GM23338 (cell line): ENCODE measurements around the gene RTL1. TPM values are rescaled to one million over a fixed set of nuclear protein-coding genes. Genes with fewer than 3 reads are reported as not detected.

Source experiments
- ATAC-seq: fragments of 200-7000 bp; cut with Tn5 transposase; 3 replicates; pipeline ENCODE4 v1.9.1; 2020
- DNase-seq: peaks from one replicate; pipeline ENCODE4 v3.0.0-alpha.2; 2015; ENCODE audit warnings: low spot score
- H2AFZ ChIP-seq: fragments of 200-600 bp; sonication (generic); 2 replicates; pipeline ENCODE4 v1.8.0; 2016; ENCODE audit warnings: antibody characterized with exemption, mild to moderate bottlenecking, moderate library complexity
- H3F3A ChIP-seq: fragments of 200-600 bp; sonication (generic); replicated peaks from 2 replicates; pipeline ENCODE4 v1.8.0; 2017; ENCODE audit warnings: antibody characterized with exemption, mixed run types, low read depth
- H3K27ac ChIP-seq: fragments of 200-600 bp; sonication (generic); 2 replicates; pipeline ENCODE4 v1.6.1; 2016; ENCODE audit warnings: low read depth
- H3K27me3 ChIP-seq: fragments of 200-600 bp; sonication (generic); 2 replicates; pipeline ENCODE4 v1.8.0; 2016; ENCODE audit warnings: mild to moderate bottlenecking, mixed run types, moderate library complexity; ENCODE audit not compliant: insufficient read depth
- H3K36me3 ChIP-seq: fragments of 200-600 bp; sonication (generic); 2 replicates; pipeline ENCODE4 v1.8.0; 2016; ENCODE audit warnings: mild to moderate bottlenecking; ENCODE audit not compliant: insufficient read depth
- H3K4me1 ChIP-seq: fragments of 200-600 bp; sonication (generic); 2 replicates; pipeline ENCODE4 v1.8.0; 2016; ENCODE audit warnings: mild to moderate bottlenecking, moderate library complexity; ENCODE audit not compliant: insufficient read depth
- H3K4me2 ChIP-seq: fragments of 200-600 bp; sonication (generic); 2 replicates; pipeline ENCODE4 v1.7.1; 2017; ENCODE audit warnings: mixed run types
- H3K4me3 ChIP-seq: fragments of 200-600 bp; sonication (generic); 2 replicates; pipeline ENCODE4 v1.6.1; 2016; ENCODE audit warnings: mixed run types
- H3K79me2 ChIP-seq: fragments of 200-600 bp; sonication (generic); replicated peaks from 2 replicates; pipeline ENCODE4 v1.8.0; 2017; ENCODE audit warnings: mild to moderate bottlenecking; ENCODE audit not compliant: insufficient read depth
- H3K9me2 ChIP-seq: fragments of 200-600 bp; sonication (generic); 2 replicates; pipeline ENCODE4 v1.8.0; 2017; ENCODE audit not compliant: insufficient read depth
- H4K20me1 ChIP-seq: fragments of 200-600 bp; sonication (generic); replicated peaks from 2 replicates; pipeline ENCODE4 v1.8.0; 2017; ENCODE audit warnings: mild to moderate bottlenecking; ENCODE audit not compliant: insufficient read depth
- H3K27ac Mint-ChIP-seq: 2 replicates; pipeline ENCODE4 v1.8.0; 2020; ENCODE audit warnings: inconsistent platforms, mild to moderate bottlenecking, moderate library complexity, mixed read lengths
- H3K27me3 Mint-ChIP-seq: 3 replicates; pipeline ENCODE4 v1.8.0; 2022; ENCODE audit warnings: low read depth, mild to moderate bottlenecking, moderate library complexity, mixed read lengths, inconsistent platforms; ENCODE audit not compliant: insufficient read depth, poor library complexity
- H3K36me3 Mint-ChIP-seq: 3 replicates; pipeline ENCODE4 v1.8.0; 2021; ENCODE audit warnings: low read depth, mild to moderate bottlenecking, inconsistent platforms, moderate library complexity, mixed read lengths
- H3K4me1 Mint-ChIP-seq: 3 replicates; pipeline ENCODE4 v1.8.0; 2020; ENCODE audit warnings: mild to moderate bottlenecking, inconsistent platforms, mixed read lengths
- H3K4me3 Mint-ChIP-seq: 3 replicates; pipeline ENCODE4 v1.8.0; 2021; ENCODE audit warnings: moderate library complexity, mild to moderate bottlenecking, inconsistent platforms, mixed read lengths
- H3K9me3 Mint-ChIP-seq: 3 replicates; pipeline ENCODE4 v1.8.0; 2020; ENCODE audit warnings: moderate library complexity, mild to moderate bottlenecking, inconsistent platforms, mixed read lengths
- CTCF ChIP-seq, 2 experiments: fragments of 200-600 bp in 1 of 2; sonication (generic) in 1 of 2; conservative IDR thresholded peaks; 2 replicates each; pipeline versions ENCODE4 v1.5.1 to v1.6.1; 2016 to 2017; ENCODE audit warnings: antibody characterized with exemption in 2 of 2, low read depth in 2 of 2, mild to moderate bottlenecking in 2 of 2, moderate library complexity in 1 of 2
- ETS1 ChIP-seq: IDR thresholded peaks from 2 replicates; pipeline ENCODE4 v1.6.1; 2016; ENCODE audit warnings: antibody characterized with exemption
- EZH2 ChIP-seq: fragments of 200-600 bp; sonication (generic); IDR thresholded peaks from one replicate; pipeline ENCODE4 v1.8.0; 2017; ENCODE audit warnings: antibody characterized with exemption, mild to moderate bottlenecking, low read depth; ENCODE audit not compliant: unreplicated experiment
- EZH2phosphoT487 ChIP-seq: fragments of 200-600 bp; sonication (generic); IDR thresholded peaks from one replicate; pipeline ENCODE4 v1.8.1; 2018; ENCODE audit warnings: antibody characterized with exemption; ENCODE audit not compliant: unreplicated experiment
- JUNB ChIP-seq: IDR thresholded peaks from one replicate; pipeline ENCODE4 v1.6.1; 2016; ENCODE audit warnings: antibody characterized with exemption; ENCODE audit not compliant: unreplicated experiment
- POLR2AphosphoS5 ChIP-seq: IDR thresholded peaks from 2 replicates; pipeline ENCODE4 v1.6.1; 2016; ENCODE audit warnings: antibody characterized with exemption, low read depth
- REST ChIP-seq: IDR thresholded peaks from one replicate; pipeline ENCODE4 v1.6.1; 2018; ENCODE audit warnings: antibody characterized with exemption; ENCODE audit not compliant: unreplicated experiment
- ZNF331 ChIP-seq: fragments of 250-450 bp; sonication (Bioruptor Pico); IDR thresholded peaks from 2 replicates; pipeline ENCODE4 v1.5.0; 2020; ENCODE audit warnings: low read depth, mild to moderate bottlenecking, moderate library complexity
- polyA plus RNA-seq: library from polyadenylated mRNA; unstranded; fragments of >200 nt; fragmentation: Nextera tagmentation; extraction: Ambion mirVana; gene quantifications from 2 replicates; pipeline ENCODE4 v1.2.1, GENCODE V29; 2016
- total RNA-seq: library from RNA; depleted of rRNA; stranded (reverse); fragments of >200 nt; shearing (Covaris generic); gene quantifications from 2 replicates; pipeline ENCODE4 v1.2.3, GENCODE V29; 2014

Gene RTL1
- total and polyA plus RNA-seq, 2 experiments from 2014 or later, result not detected

- no peak overlapping the region for H3K4me3 Mint-ChIP-seq
Measured at GRCh38 chr14:100836941-100837804, 66.3 kb downstream of the RTL1 start.

More at GRCh38 chr14:100836941-100837804, 66.3 kb downstream of the RTL1 start:
- H2AFZ ChIP-seq, result no peak overlapping the region
- TF ChIP-seq EZH2, result no peak
- TF ChIP-seq ZNF331 (CRISPR knock-in tag), result no peak
- no peak for TF ChIP-seq POLR2AphosphoS5
- no peak for TF ChIP-seq REST
- no peak for TF ChIP-seq ETS1
- TF ChIP-seq CTCF (conservative IDR thresholded peaks at IDR 0.05; ENCODE audit: low read depth in 2 of 2), result no peak
- no peak for TF ChIP-seq EZH2phosphoT487
- TF ChIP-seq JUNB, result no peak
- Mint-ChIP-seq H3K27me3 (peaks cover 29% of the 10 kb centered on the region), H3K27ac (no peak overlapping the region), H3K4me1 (peaks cover 47% of the 10 kb centered on the region), H3K36me3 (no peaks in the 10 kb centered on the region; the same call in 2 of the 3 replicates), H3K9me3 (no peaks in the 10 kb centered on the region)
- H3K4me1 ChIP-seq, result peaks cover 28% of the 10 kb centered on the region
- H3K27me3 ChIP-seq, result no peaks in the 10 kb centered on the region
- H3K4me2 ChIP-seq, result no peak overlapping the region
- H3K4me3 ChIP-seq, result no peak overlapping the region
- no peaks in the 10 kb centered on the region for H3K79me2 ChIP-seq
- ATAC-seq (no peak), DNase-seq (no peak)
- no peak overlapping the region for H3K27ac ChIP-seq
- no peaks in the 10 kb centered on the region for H4K20me1 ChIP-seq
- H3K9me2 ChIP-seq, result no peaks in the 10 kb centered on the region; the same call in 1 of the 2 replicates
- no peaks in the 10 kb centered on the region for H3F3A ChIP-seq
- H3K36me3 ChIP-seq, result no peaks in the 10 kb centered on the region
